Gastrocnemius medialis (tissue), 4 donors: Measurements from ENCODE around the gene RPL32.

Experiments
- CTCF ChIP-seq, 5 experiments: fragments of 450-650 bp in 3 of 5; fragments of 200-600 bp in 2 of 5; sonication (generic) in 2 of 5; IDR thresholded peaks in 4 of 5; conservative IDR thresholded peaks in 1 of 5; 1 replicate in 4 of 5; 2 replicates in 1 of 5; pipeline ENCODE4 v1.5.1; 2016 to 2019; ENCODE audit warnings: antibody characterized with exemption in 5 of 5, mild to moderate bottlenecking in 3 of 5, moderate library complexity in 3 of 5
- POLR2A ChIP-seq, 2 donors: fragments of 450-650 bp; IDR thresholded peaks; one replicate each; pipeline ENCODE4 v1.6.1; 2017; ENCODE audit warnings: antibody characterized with exemption in 2 of 2, mild to moderate bottlenecking in 2 of 2, moderate library complexity in 2 of 2

GRCh38 chr3:12877040-12877439, 35.7 kb upstream of the RPL32 start:
- TF ChIP-seq CTCF (IDR thresholded peaks at IDR 0.05 in 4 of 5, conservative IDR thresholded peaks at IDR 0.05 in 1 of 5) (no peak), POLR2A (IDR thresholded peaks at IDR 0.05) (no peak)
